Activated CD4-positive, alpha-beta T cell treated with anti-CD3 and anti-CD28 coated beads, Interleukin-2, amount 10 ng/mL, durations not matched to agents 7 days and 5 days (primary cell): ENCODE data around the gene GLMP. TPM values are rescaled to one million over a fixed set of nuclear protein-coding genes. Genes with fewer than 3 reads are reported as not detected.
A peak's percentile ranks its signal among the peaks of the same experiment; 100 is the strongest.

ENCODE experiments used
- CTCF ChIA-PET: fragments of 350-600 bp; sonication (Branson Sonifier 250); formaldehyde crosslinking; loops from one replicate; lab custom pipeline; 2021; ENCODE audit warnings: antibody characterized with exemption; lab: Charles Lee
- POLR2A ChIA-PET: fragments of 350-600 bp; sonication (Branson Sonifier 250); formaldehyde crosslinking; loops from one replicate; lab custom pipeline; 2021; ENCODE audit warnings: antibody characterized with exemption; lab: Charles Lee
- DNase-seq: peaks from one replicate; pipeline ENCODE4 v3.0.0-alpha.2; 2020
- H3K27ac Mint-ChIP-seq: one replicate; pipeline ENCODE4 v1.8.0; 2021; ENCODE audit warnings: mild to moderate bottlenecking, moderate library complexity, mixed read lengths
- H3K27me3 Mint-ChIP-seq: one replicate; pipeline ENCODE4 v1.8.0; 2021; ENCODE audit warnings: mixed read lengths
- H3K36me3 Mint-ChIP-seq: one replicate; pipeline ENCODE4 v1.8.0; 2021; ENCODE audit warnings: low read depth, mixed read lengths
- H3K4me1 Mint-ChIP-seq: one replicate; pipeline ENCODE4 v1.8.0; 2021; ENCODE audit warnings: mixed read lengths
- H3K4me3 Mint-ChIP-seq: one replicate; pipeline ENCODE4 v1.8.0; 2021; ENCODE audit warnings: mild to moderate bottlenecking, moderate library complexity, mixed read lengths
- H3K9me3 Mint-ChIP-seq: one replicate; pipeline ENCODE4 v1.8.0; 2021; ENCODE audit warnings: mixed read lengths
- total RNA-seq, 2 experiments: library from RNA; stranded (reverse); gene quantifications; one replicate each; pipeline ENCODE4 v1.2.3, GENCODE V29; 2021

GLMP gene
- total RNA-seq, 2 experiments from 2014 or later = 33.2 to 33.6 TPM

DNA sequence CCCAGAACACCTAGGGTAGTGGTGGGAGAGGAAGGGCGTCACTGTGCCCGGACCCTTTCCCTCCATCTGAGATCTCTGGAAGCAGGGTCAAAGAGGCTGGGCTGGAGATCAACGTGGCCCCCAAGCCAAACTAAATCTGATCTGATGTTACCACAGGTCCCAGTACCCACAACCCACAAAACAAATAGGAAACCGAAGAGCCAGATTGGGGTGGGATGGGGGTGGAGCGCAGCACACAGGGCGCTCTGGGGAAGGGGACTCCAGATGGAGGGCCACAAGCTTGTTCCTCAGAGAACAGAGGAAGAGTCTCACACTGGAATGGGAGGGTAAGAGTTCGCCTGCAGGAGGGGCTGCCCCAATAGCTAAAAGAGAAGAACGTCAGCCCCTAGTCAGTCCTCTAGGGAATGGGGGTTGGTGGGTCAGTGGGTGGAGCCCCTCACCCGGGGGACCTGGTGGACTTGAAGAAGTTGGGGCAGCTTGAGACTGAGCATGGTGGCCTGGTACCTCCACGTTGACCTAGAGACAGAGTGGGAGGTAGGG is 49.2 kb downstream of the GLMP start:
- peak overlapping the region; percentile 65 for H3K27ac Mint-ChIP-seq
- peaks cover 10% of the 10 kb centered on the region for H3K36me3 Mint-ChIP-seq
- no peaks in the 10 kb centered on the region for H3K9me3 Mint-ChIP-seq
- H3K27me3 Mint-ChIP-seq = no peaks in the 10 kb centered on the region
- ChIA-PET CTCF (interaction anchor here (0.9 to 4.7 kb wide), 10 partner anchors 13 to 200 kb away, joined by 3 to 21 read pairs (median 4); no protein-coding TSS in a partner anchor), POLR2A (no interaction called here)
- H3K4me1 Mint-ChIP-seq = peaks cover 20% of the 10 kb centered on the region
- no peak overlapping the region for H3K4me3 Mint-ChIP-seq
- DNase-seq = no peak

DNA sequence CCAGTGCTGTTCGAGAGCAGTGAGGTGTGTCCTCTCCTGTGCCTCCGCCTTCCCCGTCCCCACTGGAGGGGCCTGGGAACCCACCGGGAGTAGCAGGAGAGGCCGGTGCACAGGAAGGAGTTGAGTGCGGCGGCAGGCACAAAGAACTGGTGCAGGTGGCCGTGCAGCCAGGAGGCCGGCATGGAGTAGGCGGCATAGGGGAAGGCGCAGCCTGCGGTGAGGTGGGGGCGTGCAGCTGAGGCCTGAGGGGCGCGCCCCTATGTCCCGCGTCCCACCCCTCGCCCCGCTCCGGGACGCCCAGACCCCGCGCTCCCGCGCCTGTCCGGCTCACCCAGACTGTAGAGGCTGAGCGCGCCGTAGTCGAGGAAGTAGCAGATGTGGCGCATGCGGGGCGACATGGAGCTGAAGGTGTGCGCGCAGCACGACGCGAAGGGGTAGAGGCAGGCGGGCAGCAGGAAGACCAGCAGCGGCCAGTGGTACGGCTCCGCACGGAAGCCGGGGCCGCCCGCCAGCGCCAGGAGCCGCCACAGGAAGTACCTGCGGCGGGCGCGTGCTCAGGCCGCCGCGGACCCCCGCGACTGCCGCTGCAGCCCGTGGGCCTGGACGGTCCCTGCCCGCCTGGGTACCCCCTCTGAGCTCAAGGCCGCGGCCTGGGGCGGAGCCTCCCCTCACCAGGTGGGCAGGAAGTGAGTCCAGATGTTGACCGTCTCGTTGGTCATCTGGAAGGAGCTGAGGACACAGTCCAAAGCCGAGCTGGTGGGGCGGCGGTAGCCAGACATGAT is 49.8 kb downstream of the GLMP start:
- CTCF ChIA-PET = interaction anchor here (0.9 to 4.7 kb wide), 11 partner anchors 14 to 200 kb away, joined by 3 to 21 read pairs (median 3); no protein-coding TSS in a partner anchor
- DNase-seq = peak; percentile 57

DNA sequence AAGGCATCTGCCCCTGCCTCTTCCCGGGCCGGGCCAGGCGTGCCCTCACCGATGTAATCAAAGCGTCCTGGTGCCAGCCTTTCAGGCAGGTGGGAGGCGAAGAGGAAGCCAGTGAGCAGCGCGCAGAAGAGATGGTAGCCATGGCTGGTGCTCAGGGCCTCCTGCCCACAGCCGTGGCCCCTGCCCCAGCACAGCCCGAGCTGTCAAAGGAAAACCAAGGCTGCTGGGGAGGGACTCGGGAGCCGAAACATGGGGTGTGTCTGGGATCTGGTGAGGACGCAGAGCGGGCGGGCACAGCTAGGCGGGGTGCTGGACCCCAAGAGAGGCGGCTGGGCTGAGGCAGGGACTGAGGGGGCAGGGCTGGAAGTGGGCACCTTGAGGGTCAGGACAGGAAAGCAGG is 50.8 kb downstream of the GLMP start:
- Mint-ChIP-seq H3K4me1 (peaks cover 18% of the 10 kb centered on the region), H3K4me3 (peak overlapping the region; percentile 67), H3K9me3 (no peaks in the 10 kb centered on the region), H3K27ac (peak overlapping the region; percentile 83), H3K36me3 (peaks cover 7% of the 10 kb centered on the region), H3K27me3 (no peaks in the 10 kb centered on the region)
- CTCF ChIA-PET = interaction anchor here (0.7 to 4.7 kb wide), 3 partner anchors 12 to 21 kb away, joined by 3 to 21 read pairs (median 3); no protein-coding TSS in a partner anchor
- POLR2A ChIA-PET = no interaction called here
- no peak for DNase-seq

More for the DNA sequence above, 49.8 kb downstream of the GLMP start:
- POLR2A ChIA-PET = no interaction called here
- H3K36me3 Mint-ChIP-seq = peaks cover 9% of the 10 kb centered on the region
- peaks cover 18% of the 10 kb centered on the region for H3K4me1 Mint-ChIP-seq
- H3K27ac Mint-ChIP-seq = peak overlapping the region; percentile 83
- H3K9me3 Mint-ChIP-seq = no peaks in the 10 kb centered on the region
- no peaks in the 10 kb centered on the region for H3K27me3 Mint-ChIP-seq
- H3K4me3 Mint-ChIP-seq = peak overlapping the region; percentile 67

DNA sequence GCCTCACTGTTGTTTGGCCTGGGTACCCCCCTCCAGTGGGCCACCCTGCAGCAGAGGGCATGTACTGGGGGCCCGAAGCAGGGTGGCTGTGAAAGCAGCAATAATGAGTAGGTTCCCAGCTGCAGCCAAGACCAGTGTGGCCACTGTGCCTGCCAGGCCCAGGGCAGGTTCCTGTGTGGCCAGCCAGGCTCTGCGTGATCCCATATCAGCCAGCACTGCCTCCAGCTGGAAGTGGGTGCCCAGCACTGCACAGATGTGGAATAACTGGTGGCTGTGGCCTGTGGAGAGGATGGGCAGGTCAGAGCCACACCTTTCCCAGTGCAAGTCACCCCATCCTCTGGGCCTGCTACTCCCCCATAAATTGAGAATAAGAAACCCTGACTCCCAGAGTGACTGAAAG is 51.4 kb downstream of the GLMP start:
- DNase-seq = no peak
- Mint-ChIP-seq H3K36me3 (peaks cover 10% of the 10 kb centered on the region), H3K9me3 (no peaks in the 10 kb centered on the region), H3K4me1 (peaks cover 18% of the 10 kb centered on the region), H3K27ac (no peak overlapping the region), H3K27me3 (no peaks in the 10 kb centered on the region), H3K4me3 (no peak overlapping the region)
- ChIA-PET CTCF (interaction anchor here (1.1 to 4.7 kb wide), 4 partner anchors 16 to 99 kb away, joined by 3 to 21 read pairs (median 5); no protein-coding TSS in a partner anchor), POLR2A (no interaction called here)

DNA sequence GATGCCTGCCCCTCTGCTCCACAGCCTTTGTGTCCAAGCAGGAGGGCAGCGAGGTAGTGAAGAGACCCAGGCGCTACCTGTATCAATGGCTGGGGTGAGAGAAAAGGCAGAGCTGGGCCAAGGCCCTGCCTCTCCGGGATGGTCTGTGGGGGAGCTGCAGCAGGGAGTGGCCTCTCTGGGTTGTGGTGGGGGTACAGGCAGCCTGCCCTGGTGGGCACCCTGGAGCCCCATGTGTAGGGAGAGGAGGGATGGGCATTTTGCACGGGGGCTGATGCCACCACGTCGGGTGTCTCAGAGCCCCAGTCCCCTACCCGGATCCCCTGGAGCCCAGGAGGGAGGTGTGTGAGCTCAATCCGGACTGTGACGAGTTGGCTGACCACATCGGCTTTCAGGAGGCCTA is 52.7 kb downstream of the GLMP start:
- no peak for DNase-seq
- H3K9me3 Mint-ChIP-seq = no peaks in the 10 kb centered on the region
- peaks cover 18% of the 10 kb centered on the region for H3K4me1 Mint-ChIP-seq
- H3K27ac Mint-ChIP-seq = no peak overlapping the region
- POLR2A ChIA-PET = no interaction called here
- CTCF ChIA-PET = interaction anchor here (1.0 to 2.1 kb wide), 3 partner anchors 10 to 97 kb away, joined by 4 to 7 read pairs (median 7); no protein-coding TSS in a partner anchor
- H3K4me3 Mint-ChIP-seq = no peak overlapping the region
- H3K36me3 Mint-ChIP-seq = peaks cover 18% of the 10 kb centered on the region
- no peaks in the 10 kb centered on the region for H3K27me3 Mint-ChIP-seq

Other genes with a start within 250 kb of the GLMP start
- gene UBQLN4, start 241.9 kb downstream of the GLMP start, total RNA-seq = 10 to 100 TPM; 30.8 to 34.0 TPM
- 10 to 100 TPM; 41.3 to 61.0 TPM for gene LAMTOR2, start 240.9 kb downstream of the GLMP start, total RNA-seq
- gene RAB25, start 234.5 kb downstream of the GLMP start, total RNA-seq = under 1 TPM in 1 of 2 experiments, not detected in 1; 0.50 TPM
- under 1 TPM; 0.02 to 0.05 TPM for gene MEX3A, start 213.2 kb downstream of the GLMP start, total RNA-seq
- 10 to 100 TPM; 38.3 to 43.5 TPM for gene LMNA, start 181.0 kb downstream of the GLMP start, total RNA-seq
- gene SEMA4A, start 142.1 kb downstream of the GLMP start, total RNA-seq = 10 to 100 TPM; 35.3 to 37.8 TPM
- 10 to 100 TPM; 27.5 to 28.0 TPM for gene SLC25A44, start 101.6 kb downstream of the GLMP start, total RNA-seq
- gene PMF1, start 82.7 kb downstream of the GLMP start, total RNA-seq = 10 to 100 TPM; 72.8 to 73.4 TPM
- 1 to 10 TPM; 1.3 to 3.0 TPM for gene BGLAP, start 53.5 kb downstream of the GLMP start, total RNA-seq
- gene PAQR6, start 47.6 kb downstream of the GLMP start, total RNA-seq = 1 to 10 TPM; 6.2 to 7.3 TPM
- gene SMG5, start 12.9 kb downstream of the GLMP start, total RNA-seq = 10 to 100 TPM; 68.0 to 68.1 TPM
- 10 to 100 TPM; 11.6 to 14.4 TPM for gene TMEM79, start 11.4 kb downstream of the GLMP start, total RNA-seq
- under 1 TPM in 1 of 2 experiments, not detected in 1; 0.52 TPM for gene VHLL, start 3.6 kb upstream of the GLMP start, total RNA-seq
- 100 to 1,000 TPM; 186 to 228 TPM for gene CCT3, start 42.6 kb upstream of the GLMP start, total RNA-seq
- under 1 TPM; 0.50 to 0.89 TPM for gene TSACC, start 42.8 kb upstream of the GLMP start, total RNA-seq
- gene RHBG, start 73.5 kb upstream of the GLMP start, total RNA-seq = not detected
- 10 to 100 TPM; 34.0 to 39.4 TPM for gene MEF2D, start 205.1 kb upstream of the GLMP start, total RNA-seq